NCI-H146 treated with DMSO at 0.1 percent for 48 hours (cell line): Measurements from ENCODE around the gene AKAP14.
"Not testable (repeated sequence)": the region's sequence is repeated elsewhere in the genome, so short reads cannot be mapped to it uniquely, and the experiment has no call there.

Experiments
- DNase-seq: peaks from one replicate; lab custom pipeline; 2025; ENCODE audit not compliant: unreplicated experiment; lab: John Stamatoyannopoulos, UW

Gene AKAP14

GRCh38 chrX:119895843-119896326 is at the start of gene AKAP14:
Gene AKAP14 (plus strand): TSS chrX:119895893. CDS start chrX:119903224, 7,331 bp downstream.
- no peak for DNase-seq

GRCh38 chrX:119852382-119853353 is 43.0 kb upstream of the AKAP14 start, which contains the start of gene UPF3B:
Gene UPF3B (minus strand): TSS chrX:119852963. CDS start chrX:119852928, 35 bp downstream.
- DNase-seq, result peak; percentile 92

GRCh38 chrX:119853444-119853843 is 42.2 kb upstream of the AKAP14 start:
- no peak for DNase-seq

GRCh38 chrX:119870626-119871131 is 25.0 kb upstream of the AKAP14 start:
- no peak for DNase-seq

- no peak for DNase-seq
Observed at GRCh38 chrX:119871245-119871598, 24.5 kb upstream of the AKAP14 start.

GRCh38 chrX:119871599-119872395 is 23.9 kb upstream of the AKAP14 start, which contains the start of the genes NDUFA1 and RNF113A:
Gene NDUFA1 (plus strand): TSS chrX:119871832. CDS start chrX:119871912, 80 bp downstream.
Gene RNF113A (minus strand): TSS chrX:119871733. CDS start chrX:119871613, 120 bp downstream.
- peak; percentile 74 for DNase-seq

- DNase-seq, result no peak
Observed at GRCh38 chrX:119878740-119879139, 17.0 kb upstream of the AKAP14 start.

GRCh38 chrX:119880076-119880475 is 15.6 kb upstream of the AKAP14 start:
- DNase-seq, result no peak

- DNase-seq, result no peak
Observed at GRCh38 chrX:119880552-119881437, 14.9 kb upstream of the AKAP14 start.

- DNase-seq, result no peak
Observed at GRCh38 chrX:119885554-119886428, 9.9 kb upstream of the AKAP14 start.

GRCh38 chrX:119887721-119888425 is 7.8 kb upstream of the AKAP14 start:
- DNase-seq, result no peak

- not testable (repeated sequence) for DNase-seq
Observed at GRCh38 chrX:119890626-119891025, 5.1 kb upstream of the AKAP14 start.

- not testable (repeated sequence) for DNase-seq
Observed at GRCh38 chrX:119891961-119892692, 3.6 kb upstream of the AKAP14 start.

GRCh38 chrX:119899125-119899524 is 3.4 kb downstream of the AKAP14 start:
- no peak for DNase-seq

GRCh38 chrX:119900976-119901375 is 5.3 kb downstream of the AKAP14 start:
- no peak for DNase-seq

- no peak for DNase-seq
Observed at GRCh38 chrX:119916310-119916709, 20.6 kb downstream of the AKAP14 start.

GRCh38 chrX:119917877-119918276 is 22.2 kb downstream of the AKAP14 start:
- no peak for DNase-seq
